SK-N-SH (cell line): ENCODE data around the gene TSKS. TPM values are rescaled to one million over a fixed set of nuclear protein-coding genes. Genes with fewer than 3 reads are reported as not detected.

ENCODE experiments used
- CTCF ChIA-PET: fragments of 300-600, 350-600 bp; formaldehyde crosslinking; extraction: SDS; loops from one replicate; lab custom pipeline; 2021; lab: Yijun Ruan, JAX
- POLR2A ChIA-PET: fragments of 350-600 bp; sonication (Branson Sonifier 250); formaldehyde crosslinking; extraction: SDS; loops from one replicate; lab custom pipeline; 2020; ENCODE audit warnings: antibody characterized with exemption, inconsistent platforms; lab: Yijun Ruan, JAX
- DNase-seq: peaks from one replicate; pipeline ENCODE4 v3.0.0; 2012
- H2AFZ ChIP-seq: fragments of 200-600 bp; sonication (generic); 2 replicates; pipeline ENCODE4 v1.8.1; 2016; ENCODE audit warnings: antibody characterized with exemption, mild to moderate bottlenecking, low read depth
- H3F3A ChIP-seq: fragments of 200-600 bp; sonication (generic); replicated peaks from 2 replicates; pipeline ENCODE3; 2016; ENCODE audit warnings: antibody characterized with exemption, mild to moderate bottlenecking; ENCODE audit not compliant: insufficient read depth
- H3K27ac ChIP-seq, 2 experiments: fragments of 200-500 bp in 1 of 2; fragments of 200-600 bp in 1 of 2; sonication (Bioruptor generic) in 1 of 2; sonication (generic), shearing (Covaris generic) in 1 of 2; 2 replicates each; pipeline versions ENCODE4 v1.5.1 to v1.6.1; 2014 to 2016; ENCODE audit warnings: low read depth in 2 of 2, inconsistent platforms in 1 of 2, low read length in 1 of 2, mild to moderate bottlenecking in 1 of 2, mixed read lengths in 1 of 2
- H3K27me3 ChIP-seq: fragments of 200-600 bp; sonication (generic), shearing (Covaris generic); 2 replicates; pipeline ENCODE4 v1.6.1; 2016; ENCODE audit warnings: mixed run types; ENCODE audit not compliant: insufficient read depth
- H3K36me3 ChIP-seq, 2 experiments: fragments of 200-500 bp in 1 of 2; fragments of 200-600 bp in 1 of 2; sonication (Bioruptor generic) in 1 of 2; sonication (generic) in 1 of 2; replicated peaks in 1 of 2; 2 replicates each; pipeline versions ENCODE3 to v1.5.1; 2014 to 2016; ENCODE audit warnings: low read length in 1 of 2, mild to moderate bottlenecking in 1 of 2; ENCODE audit not compliant: insufficient read depth in 2 of 2, control insufficient read depth in 1 of 2
- H3K4me1 ChIP-seq, 2 experiments: fragments of 200-500 bp in 1 of 2; fragments of 200-600 bp in 1 of 2; sonication (Bioruptor generic) in 1 of 2; sonication (generic), shearing (Covaris generic) in 1 of 2; 2 replicates each; pipeline versions ENCODE4 v1.5.1 to v1.6.1; 2014 to 2016; ENCODE audit warnings: low read depth in 1 of 2, low read length in 1 of 2, mixed run types in 1 of 2; ENCODE audit not compliant: insufficient read depth in 2 of 2, control insufficient read depth in 1 of 2
- H3K4me2 ChIP-seq: fragments of 200-600 bp; sonication (generic), shearing (Covaris generic); 2 replicates; pipeline ENCODE4 v1.6.1; 2017; ENCODE audit warnings: mixed run types
- H3K4me3 ChIP-seq, 2 experiments: fragments of 200-500 bp in 1 of 2; fragments of 200-600 bp in 1 of 2; sonication (Bioruptor generic) in 1 of 2; sonication (generic), shearing (Covaris generic) in 1 of 2; 2 replicates each; pipeline versions ENCODE4 v1.5.1 to v1.8.1; 2014 to 2016; ENCODE audit warnings: low read depth in 2 of 2, inconsistent platforms in 1 of 2, low read length in 1 of 2, mild to moderate bottlenecking in 1 of 2, mixed read lengths in 1 of 2, moderate library complexity in 1 of 2
- H3K79me2 ChIP-seq: fragments of 200-600 bp; sonication (generic); 2 replicates; pipeline ENCODE4 v1.8.1; 2017; ENCODE audit warnings: mild to moderate bottlenecking; ENCODE audit not compliant: insufficient read depth
- H3K9ac ChIP-seq: fragments of 200-600 bp; sonication (generic); 2 replicates; pipeline ENCODE4 v1.6.1; 2017; ENCODE audit warnings: mixed run types
- H3K9me2 ChIP-seq: fragments of 200-600 bp; sonication (generic); 2 replicates; pipeline ENCODE4 v1.6.1; 2017; ENCODE audit warnings: mixed run types
- H3K9me3 ChIP-seq: fragments of 200-600 bp; sonication (generic); 2 replicates; pipeline ENCODE4 v1.6.1; 2017; ENCODE audit warnings: mixed run types, mild to moderate bottlenecking, moderate library complexity
- H4K20me1 ChIP-seq: fragments of 200-600 bp; sonication (generic); 2 replicates; pipeline ENCODE4 v1.6.1; 2017; ENCODE audit warnings: mild to moderate bottlenecking, mixed run types; ENCODE audit not compliant: insufficient read depth
- CTCF ChIP-seq: fragments of 200-600 bp; sonication (generic); IDR thresholded peaks from 2 replicates; pipeline ENCODE4 v1.6.1; 2017; ENCODE audit warnings: antibody characterized with exemption, mild to moderate bottlenecking, moderate library complexity
- ELF1 ChIP-seq: IDR thresholded peaks from 2 replicates; pipeline ENCODE4 v1.4.0; 2012
- EP300 ChIP-seq, 2 experiments: IDR thresholded peaks; 2 replicates each; pipeline versions ENCODE4 v1.4.0 to v1.6.1; 2012; ENCODE audit warnings: borderline replicate concordance in 1 of 2, low read depth in 1 of 2, low read length in 1 of 2
- EZH2phosphoT487 ChIP-seq: fragments of 200-600 bp; sonication (generic); IDR thresholded peaks from 2 replicates; pipeline ENCODE4 v1.6.1; 2017; ENCODE audit warnings: low read depth, mixed run types, mild to moderate bottlenecking, antibody characterized with exemption, moderate library complexity, borderline replicate concordance
- FOSL2 ChIP-seq: IDR thresholded peaks from 2 replicates; pipeline ENCODE4 v1.4.0; 2012; ENCODE audit warnings: low read depth, mild to moderate bottlenecking, moderate library complexity, borderline replicate concordance
- FOXJ3 ChIP-seq: sonication (generic); formaldehyde crosslinking; IDR thresholded peaks from 2 replicates; pipeline ENCODE4 v1.5.1; 2020; ENCODE audit warnings: mild to moderate bottlenecking, missing genetic modification reagents
- FOXM1 ChIP-seq: IDR thresholded peaks from 2 replicates; pipeline ENCODE4 v1.4.0; 2012; ENCODE audit warnings: low read depth, mild to moderate bottlenecking
- GABPA ChIP-seq: IDR thresholded peaks from 2 replicates; pipeline ENCODE4 v1.4.0; 2012; ENCODE audit warnings: low read depth, mild to moderate bottlenecking
- GATA2 ChIP-seq: sonication (generic); formaldehyde crosslinking; IDR thresholded peaks from 2 replicates; pipeline ENCODE4 v1.5.0; 2020; ENCODE audit warnings: mild to moderate bottlenecking, missing genetic modification reagents
- MEF2A ChIP-seq: IDR thresholded peaks from 2 replicates; pipeline ENCODE4 v1.4.0; 2012; ENCODE audit warnings: low read depth, borderline replicate concordance
- POLR2AphosphoS5 ChIP-seq: IDR thresholded peaks from 2 replicates; pipeline ENCODE4 v1.6.1; 2012; ENCODE audit warnings: low read depth, low read length
- RCOR1 ChIP-seq: fragments of 150-350 bp; IDR thresholded peaks from 2 replicates; pipeline ENCODE4 v1.6.1; 2017; ENCODE audit warnings: antibody characterized with exemption, low read length
- RFX5 ChIP-seq: IDR thresholded peaks from 2 replicates; pipeline ENCODE4 v1.6.1; 2012; ENCODE audit warnings: mild to moderate bottlenecking, improper control_type of control experiment, low read length
- SIN3A ChIP-seq: IDR thresholded peaks from 2 replicates; pipeline ENCODE4 v1.6.1; 2012; ENCODE audit warnings: low read depth, mild to moderate bottlenecking, low read length, moderate library complexity, borderline replicate concordance
- SMC3 ChIP-seq: IDR thresholded peaks from 2 replicates; pipeline ENCODE4 v1.6.1; 2012; ENCODE audit warnings: low read depth, low read length, improper control_type of control experiment
- TAF1 ChIP-seq: IDR thresholded peaks from 2 replicates; pipeline ENCODE4 v1.6.1; 2012; ENCODE audit warnings: low read depth, mild to moderate bottlenecking, low read length, moderate library complexity, borderline replicate concordance
- USF1 ChIP-seq: IDR thresholded peaks from 2 replicates; pipeline ENCODE4 v1.4.0; 2012; ENCODE audit warnings: low read depth, borderline replicate concordance
- WGBS: methylation state at CpG from one replicate; pipeline ENCODE4 v1.1.6; 2017; ENCODE audit warnings: low lambda C conversion rate; 5-methylcytosine and 5-hydroxymethylcytosine counted together
- polyA plus RNA-seq, 3 experiments: library from polyadenylated mRNA; depleted of rRNA; stranded (reverse); fragments of >200 nt; gene quantifications; 2 replicates each; pipeline ENCODE4 v1.2.3, GENCODE V29; 2012
- TF ChIP-seq, protein P1 (sequence below): IDR thresholded peaks from 2 replicates; pipeline ENCODE4; 2012

The TSKS gene
- polyA plus RNA-seq, 1 of the 3 experiments (the other 2 are of a cell fraction), result not detected

GRCh38 chr19:49752701-49753100 lies 10.4 kb downstream of the TSKS start:
- no peaks in the 10 kb centered on the region for H3K9me2 ChIP-seq
- TF ChIP-seq MEF2A (no peak), RCOR1 (no peak), SMC3 (no peak), ELF1 (no peak), RFX5 (no peak), TAF1 (no peak), USF1 (no peak), EZH2phosphoT487 (no peak), FOSL2 (no peak), FOXJ3 (CRISPR knock-in tag) (no peak)
- TF ChIP-seq, protein P1, sequence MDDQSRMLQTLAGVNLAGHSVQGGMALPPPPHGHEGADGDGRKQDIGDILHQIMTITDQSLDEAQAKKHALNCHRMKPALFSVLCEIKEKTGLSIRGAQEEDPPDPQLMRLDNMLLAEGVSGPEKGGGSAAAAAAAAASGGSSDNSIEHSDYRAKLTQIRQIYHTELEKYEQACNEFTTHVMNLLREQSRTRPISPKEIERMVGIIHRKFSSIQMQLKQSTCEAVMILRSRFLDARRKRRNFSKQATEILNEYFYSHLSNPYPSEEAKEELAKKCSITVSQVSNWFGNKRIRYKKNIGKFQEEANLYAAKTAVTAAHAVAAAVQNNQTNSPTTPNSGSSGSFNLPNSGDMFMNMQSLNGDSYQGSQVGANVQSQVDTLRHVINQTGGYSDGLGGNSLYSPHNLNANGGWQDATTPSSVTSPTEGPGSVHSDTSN, result no peak
- TF ChIP-seq, all 33 proteins: peak for 0
- H4K20me1 ChIP-seq, result no peaks in the 10 kb centered on the region
- H3K4me3 ChIP-seq, result no peak overlapping the region
- 0 out of 2 replicates have a peak, but pooled peaks cover 7% of the 10 kb centered on the region for H3K9me3 ChIP-seq
- peaks cover 21% of the 10 kb centered on the region for H3F3A ChIP-seq
- no peak for DNase-seq
- H3K79me2 ChIP-seq, result no peaks in the 10 kb centered on the region
- H3K36me3 ChIP-seq, result no peaks in the 10 kb centered on the region
- H2AFZ ChIP-seq, result no peak overlapping the region
- H3K27ac ChIP-seq, result no peak overlapping the region
- H3K9ac ChIP-seq, result no peak overlapping the region
- H3K4me2 ChIP-seq, result no peak overlapping the region
- H3K4me1 ChIP-seq, result no peaks in the 10 kb centered on the region
- CTCF ChIA-PET, result interaction anchor here (1.5 kb wide), 1 partner anchor 11 kb away, joined by 3 read pairs; the partner anchor contains the start of gene TSKS
- WGBS, result 19% methylated on average over 1 of the region's 1 CpG
- POLR2A ChIA-PET, result no interaction called here
- no peaks in the 10 kb centered on the region for H3K27me3 ChIP-seq

DNA sequence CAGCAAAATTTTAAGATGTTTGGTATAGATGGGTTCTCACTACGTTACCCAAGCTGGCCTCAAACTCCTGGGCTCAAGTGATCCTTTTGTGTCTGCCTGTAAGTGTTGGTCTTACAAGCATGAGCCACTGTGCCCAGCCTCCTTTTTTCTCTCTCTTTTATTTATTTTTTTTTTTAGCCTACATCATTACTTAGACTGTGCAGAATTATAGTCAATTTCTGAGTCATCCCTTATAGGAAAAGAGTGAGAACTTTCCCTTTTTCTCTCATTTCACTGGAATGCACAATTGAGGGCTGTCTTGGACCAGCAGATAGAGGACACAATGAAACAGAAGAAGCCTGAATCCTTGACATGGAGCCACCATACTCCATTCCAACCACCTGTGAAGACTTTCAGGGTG lies 13.3 kb downstream of the TSKS start:
- TF ChIP-seq GABPA (no peak), GATA2 (CRISPR knock-in tag) (no peak), POLR2AphosphoS5 (no peak), SIN3A (no peak), FOXJ3 (CRISPR knock-in tag) (no peak), EP300 (IDR thresholded peaks at IDR 0.05; ENCODE audit: borderline replicate concordance in 1 of 2, low read depth in 1 of 2, low read length in 1 of 2) (no peak), FOXM1 (no peak), RCOR1 (no peak), CTCF (no peak)
- TF ChIP-seq, protein P1, result no peak
- H4K20me1 ChIP-seq, result no peaks in the 10 kb centered on the region
- H3K27me3 ChIP-seq, result no peaks in the 10 kb centered on the region
- no peak for DNase-seq
- H3K4me3 ChIP-seq, result no peak overlapping the region
- no peaks in the 10 kb centered on the region for H3K9me2 ChIP-seq
- H3K9ac ChIP-seq, result no peak overlapping the region
- CTCF ChIA-PET, result interaction anchor here (1.3 kb wide), 1 partner anchor 11 kb away, joined by 3 read pairs; no protein-coding TSS in a partner anchor
- H3K79me2 ChIP-seq, result no peaks in the 10 kb centered on the region
- WGBS, result 90% methylated on average over 1 of the region's 1 CpG
- no peak overlapping the region for H3K4me2 ChIP-seq
- H3F3A ChIP-seq, result peaks cover 4% of the 10 kb centered on the region
- no peak overlapping the region for H2AFZ ChIP-seq
- no peaks in the 10 kb centered on the region for H3K36me3 ChIP-seq
- H3K4me1 ChIP-seq, result no peaks in the 10 kb centered on the region
- no peak overlapping the region for H3K27ac ChIP-seq
- no peaks in the 10 kb centered on the region for H3K9me3 ChIP-seq
- POLR2A ChIA-PET, result no interaction called here
